ENCODE data around the gene IL17B. TPM values are rescaled to one million over a fixed set of nuclear protein-coding genes. Genes with fewer than 3 reads are reported as not detected.

The IL17B gene
- total RNA-seq, 1 donor from 2014 or later = not detected

GRCh38 chr5:149408252-149409099, 29.4 kb upstream of the IL17B start:
- no peaks in the 10 kb centered on the region for H3K36me3 ChIP-seq (ENCODE audit: control insufficient read depth, insufficient read depth, low read length)
- H3K4me3 ChIP-seq (ENCODE audit: low read depth, low read length) = peak overlapping the region; percentile 21
- no peak for DNase-seq (ENCODE audit: low read depth)
- H3K27me3 ChIP-seq (ENCODE audit: control insufficient read depth, insufficient read depth, low read length) = no peaks in the 10 kb centered on the region
- TF ChIP-seq CTCF (IDR thresholded peaks at IDR 0.05; ENCODE audit: insufficient read depth, low read length, poor library complexity, severe bottlenecking) = no peak

DNA sequence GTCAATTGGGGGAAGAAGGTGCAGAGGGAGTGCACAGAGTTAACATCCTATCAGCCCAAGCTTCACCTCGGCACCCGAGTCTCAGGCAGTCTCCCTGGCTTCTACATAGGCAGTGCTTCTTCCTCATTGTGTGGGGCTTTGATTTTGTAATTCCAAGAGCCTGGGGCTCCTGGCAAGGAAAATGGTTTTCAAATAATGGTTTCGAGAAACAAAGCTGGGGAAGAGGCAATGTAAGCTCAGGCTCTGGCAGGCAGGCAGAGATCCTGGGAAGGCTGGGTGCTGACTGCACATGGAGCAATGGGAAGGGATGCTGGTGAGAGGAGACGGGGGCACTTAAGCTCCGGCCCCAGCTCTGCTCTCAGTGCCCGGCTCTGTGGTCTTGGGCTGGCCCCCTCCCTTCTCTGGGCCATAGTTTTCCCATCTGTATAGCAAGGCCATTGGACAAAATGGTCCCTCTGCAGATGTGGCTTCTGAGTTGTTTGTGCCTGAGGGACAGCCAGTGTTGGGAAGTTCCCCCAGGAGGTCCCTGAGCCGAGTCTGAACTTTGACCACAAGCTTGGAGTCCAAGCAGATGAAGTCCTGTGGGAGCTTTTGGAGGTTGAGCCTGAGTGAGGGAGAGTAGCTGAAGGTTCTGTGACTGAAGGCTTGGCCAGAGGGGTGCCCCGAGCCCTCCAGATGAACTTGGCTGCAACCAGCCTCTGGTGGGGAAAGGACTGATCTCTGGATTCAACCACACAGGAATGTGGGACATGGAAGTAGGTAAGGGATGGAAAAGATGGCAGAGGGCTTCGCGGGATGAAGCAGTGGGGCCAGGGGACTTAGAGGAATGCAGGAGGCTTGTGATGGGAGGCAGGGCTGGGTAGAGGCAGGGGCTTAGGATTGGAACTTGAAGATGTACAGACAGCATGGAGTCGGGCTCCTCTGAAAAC, 28.5 kb upstream of the IL17B start:
- Histone ChIP-seq H3K4me3 (ENCODE audit: low read depth, low read length) (peak overlapping the region; percentile 21), H3K27me3 (ENCODE audit: control insufficient read depth, insufficient read depth, low read length) (no peaks in the 10 kb centered on the region), H3K36me3 (ENCODE audit: control insufficient read depth, insufficient read depth, low read length) (no peaks in the 10 kb centered on the region)
- no peak for DNase-seq (ENCODE audit: low read depth)
- TF ChIP-seq CTCF (IDR thresholded peaks at IDR 0.05; ENCODE audit: insufficient read depth, low read length, poor library complexity, severe bottlenecking) = no peak

GRCh38 chr5:149406979-149407306, 27.9 kb upstream of the IL17B start:
- H3K4me3 ChIP-seq (ENCODE audit: low read depth, low read length) = peak overlapping the region; percentile 4
- no peaks in the 10 kb centered on the region for H3K36me3 ChIP-seq (ENCODE audit: control insufficient read depth, insufficient read depth, low read length)
- no peak for DNase-seq (ENCODE audit: low read depth)
- H3K27me3 ChIP-seq (ENCODE audit: control insufficient read depth, insufficient read depth, low read length) = no peaks in the 10 kb centered on the region
- TF ChIP-seq CTCF (IDR thresholded peaks at IDR 0.05; ENCODE audit: insufficient read depth, low read length, poor library complexity, severe bottlenecking) = no peak

GRCh38 chr5:149406203-149406978, 27.3 kb upstream of the IL17B start:
- no peak for TF ChIP-seq CTCF (IDR thresholded peaks at IDR 0.05; ENCODE audit: insufficient read depth, low read length, poor library complexity, severe bottlenecking)
- Histone ChIP-seq H3K27me3 (ENCODE audit: control insufficient read depth, insufficient read depth, low read length) (no peaks in the 10 kb centered on the region), H3K36me3 (ENCODE audit: control insufficient read depth, insufficient read depth, low read length) (no peaks in the 10 kb centered on the region), H3K4me3 (ENCODE audit: low read depth, low read length) (peak overlapping the region; percentile 4)
- DNase-seq (ENCODE audit: low read depth) = no peak

DNA sequence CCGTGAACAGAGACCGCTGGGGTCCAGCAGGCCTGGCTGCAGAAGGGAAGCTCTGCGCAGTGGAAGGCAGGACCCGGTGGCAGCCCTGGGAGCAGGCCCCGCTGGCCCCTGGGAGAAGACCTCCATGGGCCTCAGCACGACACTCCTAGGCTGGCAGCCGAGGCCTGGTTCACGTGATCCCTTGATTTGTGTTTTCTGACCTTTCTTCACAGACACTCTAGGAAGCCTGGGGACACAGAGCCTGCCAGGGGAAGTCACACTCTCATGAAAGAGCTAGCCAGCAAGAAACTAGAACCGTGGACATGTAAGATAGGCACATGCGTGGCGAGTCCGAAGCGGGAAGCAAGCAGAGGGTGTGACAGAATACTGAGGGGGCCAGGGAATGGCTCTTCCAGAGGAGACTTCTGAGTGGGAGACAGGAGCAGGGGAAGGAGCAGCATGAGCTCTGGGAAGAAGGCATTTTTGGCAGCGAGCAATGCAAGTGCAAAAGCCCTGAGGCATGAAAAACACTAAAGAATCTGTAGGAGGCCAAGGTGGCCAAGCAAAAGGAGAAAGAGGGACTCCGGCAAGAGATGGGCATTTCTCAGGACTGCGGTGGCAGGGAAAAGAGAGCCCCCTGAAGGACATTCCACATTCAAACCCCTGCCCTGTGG, 26.6 kb upstream of the IL17B start:
- no peak overlapping the region for H3K4me3 ChIP-seq (ENCODE audit: low read depth, low read length)
- no peak for TF ChIP-seq CTCF (IDR thresholded peaks at IDR 0.05; ENCODE audit: insufficient read depth, low read length, poor library complexity, severe bottlenecking)
- H3K27me3 ChIP-seq (ENCODE audit: control insufficient read depth, insufficient read depth, low read length) = no peaks in the 10 kb centered on the region
- no peak for DNase-seq (ENCODE audit: low read depth)
- no peaks in the 10 kb centered on the region for H3K36me3 ChIP-seq (ENCODE audit: control insufficient read depth, insufficient read depth, low read length)

All from kidney epithelial cell (primary cell).